IMR-90 (cell line): ENCODE data around the gene SYNPO. TPM values are rescaled to one million over a fixed set of nuclear protein-coding genes. Genes with fewer than 3 reads are reported as not detected.

ENCODE experiments used
- BHLHE40 ChIP-seq: fragments of 150-350 bp; IDR thresholded peaks from 2 replicates; pipeline ENCODE4 v1.6.1; 2016; ENCODE audit warnings: mild to moderate bottlenecking, low read depth, low read length
- CEBPB ChIP-seq: IDR thresholded peaks from 2 replicates; pipeline ENCODE4 v1.6.1; 2012; ENCODE audit warnings: low read depth, low read length, improper control_type of control experiment
- MAFK ChIP-seq: IDR thresholded peaks from 2 replicates; pipeline ENCODE4 v1.6.1; 2012; ENCODE audit warnings: low read depth, low read length, improper control_type of control experiment
- MAZ ChIP-seq: IDR thresholded peaks from 2 replicates; pipeline ENCODE4 v1.6.1; 2012; ENCODE audit warnings: low read depth, mild to moderate bottlenecking, low read length, improper control_type of control experiment, moderate library complexity, borderline replicate concordance
- NFE2L2 ChIP-seq: fragments of 150-350 bp; IDR thresholded peaks from 2 replicates; pipeline ENCODE4 v1.6.1; 2016; ENCODE audit warnings: low read depth, mild to moderate bottlenecking, low read length
- RAD21 ChIP-seq: IDR thresholded peaks from 2 replicates; pipeline ENCODE4 v1.6.1; 2012; ENCODE audit warnings: low read length, improper control_type of control experiment
- polyA plus RNA-seq, 3 experiments: library from polyadenylated mRNA; depleted of rRNA; stranded (reverse); fragments of >200 nt; gene quantifications; 2 replicates each; pipeline ENCODE4 v1.2.3, GENCODE V29; 2012; ENCODE audit warnings: low replicate concordance in 1 of 3
- total RNA-seq: library from RNA; depleted of rRNA; stranded (reverse); fragments of >200 nt; gene quantifications from 2 replicates; pipeline ENCODE4 v1.2.3, GENCODE V29; 2012

Gene SYNPO
- total and polyA plus RNA-seq, 2 of the 4 experiments (the other 2 are of a cell fraction): 3.0 to 24.8 TPM

DNA sequence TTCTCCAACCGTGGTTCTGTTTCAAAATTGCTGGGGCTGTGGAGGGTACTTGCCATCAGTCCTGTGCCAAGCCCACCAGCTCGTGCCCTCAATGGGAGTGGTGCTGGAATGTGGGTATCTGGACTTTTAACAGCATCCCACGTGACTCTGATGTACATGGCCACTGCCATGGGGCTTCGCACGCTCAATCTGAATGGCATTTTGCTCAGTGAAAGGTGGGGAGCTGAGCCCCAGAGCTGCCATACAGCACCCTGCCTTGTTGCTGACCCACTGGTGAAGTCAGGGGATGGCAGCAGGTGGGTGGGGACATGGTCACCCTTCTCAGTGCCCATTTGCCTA, 16.6 kb upstream of the SYNPO start (continued):
- TF ChIP-seq MAFK: no peak
- TF ChIP-seq MAZ: no peak
- TF ChIP-seq BHLHE40: no peak
- TF ChIP-seq CEBPB: no peak
- TF ChIP-seq RAD21: no peak
- TF ChIP-seq NFE2L2: no peak
